WTC11 (cell line): ENCODE data around the gene MACF1. TPM values are rescaled to one million over a fixed set of nuclear protein-coding genes. Genes with fewer than 3 reads are reported as not detected.
A peak's percentile ranks its signal among the peaks of the same experiment; 100 is the strongest.

ENCODE experiments used
- ATAC-seq: fragments of 200-7000 bp; cut with Tn5 transposase; 2 replicates; pipeline ENCODE4 v1.10.0; 2021; ENCODE audit warnings: mild to moderate bottlenecking, moderate library complexity
- CTCF ChIA-PET: fragments of 300-600 bp; sonication (Branson Sonifier 250); formaldehyde crosslinking; loops from one replicate; lab custom pipeline; 2021; ENCODE audit warnings: antibody characterized with exemption; lab: Charles Lee
- POLR2A ChIA-PET: fragments of 350-600 bp; sonication (Branson Sonifier 250); formaldehyde crosslinking; loops from one replicate; lab custom pipeline; 2021; ENCODE audit warnings: antibody characterized with exemption; lab: Charles Lee
- DNase-seq: peaks from one replicate; pipeline ENCODE4 v3.0.0; 2021; ENCODE audit warnings: low spot score
- H3K27ac Mint-ChIP-seq: 2 replicates; pipeline ENCODE4 v1.8.0; 2021; ENCODE audit warnings: mixed read lengths
- H3K27me3 Mint-ChIP-seq: 2 replicates; pipeline ENCODE4 v1.8.0; 2021; ENCODE audit warnings: low read depth, mild to moderate bottlenecking, moderate library complexity, mixed read lengths
- H3K36me3 Mint-ChIP-seq: 2 replicates; pipeline ENCODE4 v1.8.0; 2021; ENCODE audit warnings: mixed read lengths
- H3K4me1 Mint-ChIP-seq: 2 replicates; pipeline ENCODE4 v1.8.0; 2022; ENCODE audit warnings: mixed read lengths
- H3K4me3 Mint-ChIP-seq: 2 replicates; pipeline ENCODE4 v1.8.0; 2021; ENCODE audit warnings: mild to moderate bottlenecking, moderate library complexity, mixed read lengths
- H3K9me3 Mint-ChIP-seq: 2 replicates; pipeline ENCODE4 v1.8.0; 2021; ENCODE audit warnings: mixed read lengths
- AR ChIP-seq: fragments of 250-450 bp; sonication (Bioruptor Pico); IDR thresholded peaks from 2 replicates; pipeline ENCODE4 v1.9.0; 2021; ENCODE audit warnings: mild to moderate bottlenecking
- CDX4 ChIP-seq: fragments of 250-450 bp; sonication (Bioruptor Pico); IDR thresholded peaks from 2 replicates; pipeline ENCODE4 v1.9.0; 2021; ENCODE audit warnings: moderate library complexity, mild to moderate bottlenecking, inconsistent platforms, borderline replicate concordance
- ELF4 ChIP-seq: sonication (generic); formaldehyde crosslinking; IDR thresholded peaks from 2 replicates; pipeline ENCODE4 v1.8.1; 2022; ENCODE audit warnings: low read depth, mild to moderate bottlenecking, moderate library complexity, missing genetic modification reagents
- FOXK1 ChIP-seq: sonication (generic); formaldehyde crosslinking; IDR thresholded peaks from 2 replicates; pipeline ENCODE4 v1.8.0; 2022; ENCODE audit warnings: mild to moderate bottlenecking, moderate library complexity, missing genetic modification reagents
- GRHL2 ChIP-seq: fragments of 250-450 bp; sonication (Bioruptor Pico); IDR thresholded peaks from 2 replicates; pipeline ENCODE4 v1.8.0; 2022; ENCODE audit warnings: mild to moderate bottlenecking, moderate library complexity; ENCODE audit not compliant: insufficient replicate concordance, severe bottlenecking
- JAZF1 ChIP-seq: fragments of 250-450 bp; sonication (Bioruptor Pico); IDR thresholded peaks from 2 replicates; pipeline ENCODE4 v1.9.0; 2021; ENCODE audit warnings: moderate library complexity, mild to moderate bottlenecking, inconsistent platforms
- JUN ChIP-seq: sonication (generic); formaldehyde crosslinking; IDR thresholded peaks from 2 replicates; pipeline ENCODE4 v1.8.0; 2023; ENCODE audit warnings: mild to moderate bottlenecking, missing genetic modification reagents
- MXD4 ChIP-seq: fragments of 250-450 bp; sonication (Bioruptor Pico); IDR thresholded peaks from 2 replicates; pipeline ENCODE4 v1.8.0; 2021; ENCODE audit warnings: mild to moderate bottlenecking, moderate library complexity, borderline replicate concordance
- SMAD3 ChIP-seq: sonication (generic); formaldehyde crosslinking; IDR thresholded peaks from 2 replicates; pipeline ENCODE4 v1.8.0; 2022; ENCODE audit warnings: missing genetic modification reagents, mild to moderate bottlenecking, borderline replicate concordance
- SP1 ChIP-seq: sonication (generic); formaldehyde crosslinking; conservative IDR thresholded peaks from 2 replicates; pipeline ENCODE4 v1.8.1; 2022; ENCODE audit warnings: missing genetic modification reagents
- TEAD4 ChIP-seq: sonication (generic); formaldehyde crosslinking; IDR thresholded peaks from 2 replicates; pipeline ENCODE4 v1.8.0; 2022; ENCODE audit warnings: mild to moderate bottlenecking, missing genetic modification reagents
- ZNF416 ChIP-seq: fragments of 250-450 bp; sonication (Bioruptor Pico); IDR thresholded peaks from 2 replicates; pipeline ENCODE4 v1.9.0; 2021; ENCODE audit warnings: mild to moderate bottlenecking, inconsistent platforms
- ZNF671 ChIP-seq: fragments of 250-450 bp; sonication (Bioruptor Pico); IDR thresholded peaks from 2 replicates; pipeline ENCODE4 v1.8.0; 2021; ENCODE audit warnings: mild to moderate bottlenecking
- total RNA-seq: library from RNA; stranded (reverse); gene quantifications from 3 replicates; pipeline ENCODE4 v1.2.3, GENCODE V29; 2021
- TF ChIP-seq, protein P1 (sequence below): sonication (generic); formaldehyde crosslinking; IDR thresholded peaks from 2 replicates; pipeline ENCODE4 v1.8.0; 2023; ENCODE audit warnings: missing genetic modification reagents
- TF ChIP-seq, protein P2 (sequence below): sonication (generic); formaldehyde crosslinking; IDR thresholded peaks from 2 replicates; pipeline ENCODE4 v1.8.1; 2022; ENCODE audit warnings: mild to moderate bottlenecking, moderate library complexity, missing genetic modification reagents
- TF ChIP-seq, protein P3 (sequence below): sonication (generic); formaldehyde crosslinking; IDR thresholded peaks from 2 replicates; pipeline ENCODE4 v1.8.0; 2023; ENCODE audit warnings: mild to moderate bottlenecking, missing genetic modification reagents

The MACF1 gene
- total RNA-seq, 1 experiment from 2014 or later = 327 TPM

- TF ChIP-seq, protein P1, sequence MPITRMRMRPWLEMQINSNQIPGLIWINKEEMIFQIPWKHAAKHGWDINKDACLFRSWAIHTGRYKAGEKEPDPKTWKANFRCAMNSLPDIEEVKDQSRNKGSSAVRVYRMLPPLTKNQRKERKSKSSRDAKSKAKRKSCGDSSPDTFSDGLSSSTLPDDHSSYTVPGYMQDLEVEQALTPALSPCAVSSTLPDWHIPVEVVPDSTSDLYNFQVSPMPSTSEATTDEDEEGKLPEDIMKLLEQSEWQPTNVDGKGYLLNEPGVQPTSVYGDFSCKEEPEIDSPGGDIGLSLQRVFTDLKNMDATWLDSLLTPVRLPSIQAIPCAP (CRISPR knock-in tag) = no peak
- TF ChIP-seq AR (CRISPR knock-in tag) (no peak), FOXK1 (no peak), SP1 (CRISPR knock-in tag) (no peak)
- TF ChIP-seq, protein P2, sequence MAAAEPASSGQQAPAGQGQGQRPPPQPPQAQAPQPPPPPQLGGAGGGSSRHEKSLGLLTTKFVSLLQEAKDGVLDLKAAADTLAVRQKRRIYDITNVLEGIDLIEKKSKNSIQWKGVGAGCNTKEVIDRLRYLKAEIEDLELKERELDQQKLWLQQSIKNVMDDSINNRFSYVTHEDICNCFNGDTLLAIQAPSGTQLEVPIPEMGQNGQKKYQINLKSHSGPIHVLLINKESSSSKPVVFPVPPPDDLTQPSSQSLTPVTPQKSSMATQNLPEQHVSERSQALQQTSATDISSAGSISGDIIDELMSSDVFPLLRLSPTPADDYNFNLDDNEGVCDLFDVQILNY (CRISPR knock-in tag) = no peak
Observed at GRCh38 chr1:39168301-39169080, 36.0 kb upstream of the MACF1 start (continued).

DNA sequence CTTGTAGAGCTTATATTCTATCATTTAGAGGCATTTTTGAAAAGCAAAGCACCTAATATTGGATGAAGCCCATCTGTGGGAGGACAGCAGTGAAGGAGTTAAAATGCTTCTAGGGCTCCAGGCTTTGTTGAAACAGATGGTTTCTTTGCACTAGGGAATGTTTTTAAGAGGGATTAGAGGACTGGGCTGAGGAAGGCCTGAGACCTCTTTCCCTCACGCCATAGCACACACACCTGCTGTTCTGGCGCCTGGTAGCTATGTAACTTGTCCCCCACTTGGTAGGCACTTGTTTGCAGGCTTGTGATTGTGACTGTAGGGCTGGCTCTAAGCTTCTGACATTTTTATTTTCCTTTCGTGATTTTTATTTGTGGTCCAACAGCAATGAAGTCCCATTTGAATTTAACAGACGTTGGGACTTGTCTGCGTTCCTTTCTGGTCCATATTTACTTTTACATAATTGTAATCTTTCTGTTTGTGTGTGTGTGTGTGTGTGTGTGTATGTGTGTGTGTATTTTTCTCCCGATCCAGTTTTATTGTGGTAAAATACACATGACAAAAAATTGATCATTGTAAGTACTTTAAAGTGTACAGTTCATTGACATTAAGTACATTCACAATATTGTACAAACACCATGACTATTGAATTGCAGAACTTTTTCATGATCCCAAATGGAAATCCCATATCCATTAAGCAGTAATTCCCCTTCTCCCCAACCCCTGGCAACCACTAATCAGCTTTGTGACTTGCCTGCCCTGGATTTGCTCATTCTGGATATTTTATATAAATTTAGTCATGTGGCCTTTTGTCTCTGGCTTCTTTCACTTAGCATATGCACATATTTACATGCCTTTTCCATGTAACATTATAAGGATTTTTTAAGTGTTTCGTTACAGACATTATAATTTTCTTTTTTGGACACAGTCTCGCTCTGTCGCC, 33.5 kb upstream of the MACF1 start:
- TF ChIP-seq GRHL2 (CRISPR knock-in tag) (no peak), SP1 (CRISPR knock-in tag) (0 out of 2 replicates have a peak, but pooled peaks have one; percentile 36)
- peak overlapping the region; percentile 97 for H3K27ac Mint-ChIP-seq
- no peaks in the 10 kb centered on the region for H3K27me3 Mint-ChIP-seq
- no peaks in the 10 kb centered on the region for H3K36me3 Mint-ChIP-seq
- H3K4me1 Mint-ChIP-seq = peaks cover 78% of the 10 kb centered on the region
- H3K9me3 Mint-ChIP-seq = no peaks in the 10 kb centered on the region
- peak; percentile 88 for ATAC-seq
- CTCF ChIA-PET = interaction anchor here (0.9 to 7.8 kb wide), 8 partner anchors 13 to 72 kb away, joined by 3 to 72 read pairs (median 6); no protein-coding TSS in a partner anchor
- peak; percentile 41 for DNase-seq
- peak overlapping the region; percentile 39 for H3K4me3 Mint-ChIP-seq
- POLR2A ChIA-PET = interaction anchor here (0.7 to 0.9 kb wide), 3 partner anchors 13 to 39 kb away, joined by 3 to 4 read pairs (median 3); no protein-coding TSS in a partner anchor

- Mint-ChIP-seq H3K27ac (peak overlapping the region; percentile 89), H3K4me1 (peaks cover 85% of the 10 kb centered on the region), H3K9me3 (no peaks in the 10 kb centered on the region), H3K36me3 (no peaks in the 10 kb centered on the region), H3K4me3 (no peak overlapping the region), H3K27me3 (no peaks in the 10 kb centered on the region)
- DNase-seq (no peak), ATAC-seq (peak; percentile 13)
- ChIA-PET POLR2A (interaction anchor here (1.4 kb wide), 1 partner anchor 15 kb away, joined by 3 read pairs; no protein-coding TSS in a partner anchor), CTCF (interaction anchor here (0.7 to 7.8 kb wide), 13 partner anchors 8 to 85 kb away, joined by 3 to 72 read pairs (median 4); no protein-coding TSS in a partner anchor)
- TF ChIP-seq JUN (CRISPR knock-in tag) (no peak), CDX4 (CRISPR knock-in tag) (no peak), TEAD4 (CRISPR knock-in tag) (no peak), ZNF416 (CRISPR knock-in tag) (no peak), ZNF671 (CRISPR knock-in tag) (no peak), SMAD3 (no peak), MXD4 (CRISPR knock-in tag) (no peak), JAZF1 (no peak), ELF4 (CRISPR knock-in tag) (no peak)
- TF ChIP-seq, protein P1 (CRISPR knock-in tag) = no peak
- TF ChIP-seq, protein P3, sequence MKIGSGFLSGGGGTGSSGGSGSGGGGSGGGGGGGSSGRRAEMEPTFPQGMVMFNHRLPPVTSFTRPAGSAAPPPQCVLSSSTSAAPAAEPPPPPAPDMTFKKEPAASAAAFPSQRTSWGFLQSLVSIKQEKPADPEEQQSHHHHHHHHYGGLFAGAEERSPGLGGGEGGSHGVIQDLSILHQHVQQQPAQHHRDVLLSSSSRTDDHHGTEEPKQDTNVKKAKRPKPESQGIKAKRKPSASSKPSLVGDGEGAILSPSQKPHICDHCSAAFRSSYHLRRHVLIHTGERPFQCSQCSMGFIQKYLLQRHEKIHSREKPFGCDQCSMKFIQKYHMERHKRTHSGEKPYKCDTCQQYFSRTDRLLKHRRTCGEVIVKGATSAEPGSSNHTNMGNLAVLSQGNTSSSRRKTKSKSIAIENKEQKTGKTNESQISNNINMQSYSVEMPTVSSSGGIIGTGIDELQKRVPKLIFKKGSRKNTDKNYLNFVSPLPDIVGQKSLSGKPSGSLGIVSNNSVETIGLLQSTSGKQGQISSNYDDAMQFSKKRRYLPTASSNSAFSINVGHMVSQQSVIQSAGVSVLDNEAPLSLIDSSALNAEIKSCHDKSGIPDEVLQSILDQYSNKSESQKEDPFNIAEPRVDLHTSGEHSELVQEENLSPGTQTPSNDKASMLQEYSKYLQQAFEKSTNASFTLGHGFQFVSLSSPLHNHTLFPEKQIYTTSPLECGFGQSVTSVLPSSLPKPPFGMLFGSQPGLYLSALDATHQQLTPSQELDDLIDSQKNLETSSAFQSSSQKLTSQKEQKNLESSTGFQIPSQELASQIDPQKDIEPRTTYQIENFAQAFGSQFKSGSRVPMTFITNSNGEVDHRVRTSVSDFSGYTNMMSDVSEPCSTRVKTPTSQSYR = no peak
Observed at GRCh38 chr1:39173119-39173994, 31.1 kb upstream of the MACF1 start.
